ENCODE results near the gene ENPP7. TPM values are rescaled to one million over a fixed set of nuclear protein-coding genes. Genes with fewer than 3 reads are reported as not detected.

Gene ENPP7
- total RNA-seq, 2 donors from 2014 or later, result not detected

- TF ChIP-seq, protein P1, sequence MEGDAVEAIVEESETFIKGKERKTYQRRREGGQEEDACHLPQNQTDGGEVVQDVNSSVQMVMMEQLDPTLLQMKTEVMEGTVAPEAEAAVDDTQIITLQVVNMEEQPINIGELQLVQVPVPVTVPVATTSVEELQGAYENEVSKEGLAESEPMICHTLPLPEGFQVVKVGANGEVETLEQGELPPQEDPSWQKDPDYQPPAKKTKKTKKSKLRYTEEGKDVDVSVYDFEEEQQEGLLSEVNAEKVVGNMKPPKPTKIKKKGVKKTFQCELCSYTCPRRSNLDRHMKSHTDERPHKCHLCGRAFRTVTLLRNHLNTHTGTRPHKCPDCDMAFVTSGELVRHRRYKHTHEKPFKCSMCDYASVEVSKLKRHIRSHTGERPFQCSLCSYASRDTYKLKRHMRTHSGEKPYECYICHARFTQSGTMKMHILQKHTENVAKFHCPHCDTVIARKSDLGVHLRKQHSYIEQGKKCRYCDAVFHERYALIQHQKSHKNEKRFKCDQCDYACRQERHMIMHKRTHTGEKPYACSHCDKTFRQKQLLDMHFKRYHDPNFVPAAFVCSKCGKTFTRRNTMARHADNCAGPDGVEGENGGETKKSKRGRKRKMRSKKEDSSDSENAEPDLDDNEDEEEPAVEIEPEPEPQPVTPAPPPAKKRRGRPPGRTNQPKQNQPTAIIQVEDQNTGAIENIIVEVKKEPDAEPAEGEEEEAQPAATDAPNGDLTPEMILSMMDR (IDR thresholded peaks at IDR 0.05), result no peak
- TF ChIP-seq POLR2A (IDR thresholded peaks at IDR 0.05), result no peak
- WGBS, 2 donors, result 67 to 76% methylated on average over 19 to 21 of the region's 21 CpGs
Measured at GRCh38 chr17:79690988-79691836, 39.5 kb upstream of the ENPP7 start.

GRCh38 chr17:79691931-79692330 lies 38.8 kb upstream of the ENPP7 start:
- H3K27me3 ChIP-seq, result no peaks in the 10 kb centered on the region
- WGBS, 2 donors, result 37 to 62% methylated on average over 8 to 9 of the region's 9 CpGs
- H3K4me3 ChIP-seq, result no peak overlapping the region
- intact Hi-C loops (cut with DNase I), result no loop called here
- TF ChIP-seq, protein P1 (IDR thresholded peaks at IDR 0.05), result no peak
- no peak for TF ChIP-seq POLR2A (IDR thresholded peaks at IDR 0.05)
- peaks cover 8% of the 10 kb centered on the region for H3K4me1 ChIP-seq
- H3K36me3 ChIP-seq (replicated peaks in 1 of 2; ENCODE audit: insufficient read depth in 1 of 2, low read depth in 2 of 2), result no peaks in the 10 kb centered on the region
- DNase-seq, result no peak
- ATAC-seq, result no peak
- no peaks in the 10 kb centered on the region for H3K9me3 ChIP-seq
- no peak overlapping the region for H3K27ac ChIP-seq

More at GRCh38 chr17:79690988-79691836, 39.5 kb upstream of the ENPP7 start:
- Histone ChIP-seq H3K4me1 (peaks cover 7% of the 10 kb centered on the region), H3K27me3 (no peaks in the 10 kb centered on the region), H3K4me3 (no peak overlapping the region), H3K36me3 (replicated peaks in 1 of 2; ENCODE audit: insufficient read depth in 1 of 2, low read depth in 2 of 2) (no peaks in the 10 kb centered on the region), H3K27ac (no peak overlapping the region), H3K9me3 (no peaks in the 10 kb centered on the region)
- ATAC-seq (no peak), DNase-seq (no peak)
- intact Hi-C loops (cut with DNase I), result no loop called here

DNA sequence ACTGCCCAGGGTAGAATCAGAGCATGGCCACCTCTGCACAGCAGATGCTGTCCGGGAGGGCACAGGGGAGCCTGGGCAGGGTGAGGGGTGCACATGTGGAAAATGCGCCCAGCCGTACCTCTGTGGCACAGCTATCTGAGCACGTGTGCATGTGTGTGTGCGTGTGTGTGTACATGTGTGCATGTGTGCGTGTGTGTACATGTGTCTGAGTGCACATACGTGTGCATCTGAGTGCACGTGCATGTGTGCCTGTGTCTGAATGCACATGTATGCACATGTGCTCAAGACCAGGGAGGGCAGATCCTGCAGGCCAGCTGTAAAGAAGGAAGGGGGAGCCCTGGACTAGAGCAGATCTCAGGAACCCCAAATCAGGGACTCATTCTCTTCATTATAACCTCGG lies 37.3 kb upstream of the ENPP7 start:
- intact Hi-C loops (cut with DNase I), result no loop called here
- peaks cover 0 to 4% of the 10 kb centered on the region in 2 donors for H3K27me3 ChIP-seq
- H3K27ac ChIP-seq, result no peak overlapping the region
- no peaks in the 10 kb centered on the region for H3K36me3 ChIP-seq (replicated peaks in 1 of 2; ENCODE audit: insufficient read depth in 1 of 2, low read depth in 2 of 2)
- no peak overlapping the region for H3K4me3 ChIP-seq
- ATAC-seq (no peak), DNase-seq (no peak)
- peaks cover 8% of the 10 kb centered on the region for H3K4me1 ChIP-seq
- WGBS, 2 donors, result 57 to 68% methylated on average over 9 of the region's 9 CpGs
- no peaks in the 10 kb centered on the region for H3K9me3 ChIP-seq
- TF ChIP-seq POLR2A (IDR thresholded peaks at IDR 0.05), result no peak
- TF ChIP-seq, protein P1 (IDR thresholded peaks at IDR 0.05), result no peak

DNA sequence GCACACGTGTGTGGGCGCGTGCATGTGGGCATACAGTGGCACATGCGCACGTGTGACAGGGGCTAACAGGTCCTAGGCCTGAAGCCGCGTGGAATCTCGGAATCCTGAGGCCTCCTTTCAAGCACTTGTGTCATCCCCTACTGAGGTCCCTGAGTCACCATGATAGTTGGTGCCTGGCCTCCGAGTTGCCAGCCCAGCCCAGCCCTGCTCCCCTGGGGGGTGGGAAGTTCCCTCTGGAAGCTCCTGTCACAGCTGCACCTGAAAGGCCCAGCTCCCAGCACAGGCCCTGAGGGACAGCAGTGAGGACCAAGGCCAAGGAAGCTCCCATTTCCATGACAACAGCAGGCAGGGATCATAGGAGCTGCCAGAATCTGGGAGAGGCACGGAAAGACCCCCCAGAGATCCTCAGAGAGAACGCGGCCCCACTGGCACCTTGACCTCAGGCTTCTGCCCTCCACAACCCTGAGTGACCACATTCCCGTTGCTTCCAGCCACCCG lies 35.4 kb upstream of the ENPP7 start:
- Histone ChIP-seq H3K36me3 (replicated peaks in 1 of 2; ENCODE audit: insufficient read depth in 1 of 2, low read depth in 2 of 2) (no peaks in the 10 kb centered on the region), H3K27me3 (peaks cover 0 to 9% of the 10 kb centered on the region in 2 donors), H3K4me1 (peaks cover 8% of the 10 kb centered on the region), H3K27ac (no peak overlapping the region), H3K4me3 (no peak overlapping the region), H3K9me3 (no peaks in the 10 kb centered on the region)
- WGBS, 2 donors, result 59 to 73% methylated on average over 7 to 14 of the region's 14 CpGs
- TF ChIP-seq, protein P1 (IDR thresholded peaks at IDR 0.05), result no peak
- no peak for TF ChIP-seq POLR2A (IDR thresholded peaks at IDR 0.05)
- DNase-seq (no peak), ATAC-seq (no peak)
- intact Hi-C loops (cut with DNase I), result no loop called here
